ENCODE measurements around the gene ZYG11A.
A peak's percentile ranks its signal among the peaks of the same experiment; 100 is the strongest.

Gene ZYG11A

GRCh38 chr1:52920791-52921291, 78.3 kb downstream of the ZYG11A start:
- in situ Hi-C loops (cut with MboI; ENCODE audit: low pct_unique_long_range_greater_than_20kb, low sequenced_read_pairs, unreplicated experiment) = no loop called here
- DNase-seq (ENCODE audit: low spot score) = no peak
- TF ChIP-seq CTCF (IDR thresholded peaks at IDR 0.05; ENCODE audit: extremely low read depth, insufficient read depth, missing control alignments) = no peak

GRCh38 chr1:52925571-52926005, 83.0 kb downstream of the ZYG11A start:
- DNase-seq (ENCODE audit: low spot score) = no peak
- in situ Hi-C loops (cut with MboI; ENCODE audit: low pct_unique_long_range_greater_than_20kb, low sequenced_read_pairs, unreplicated experiment) = no loop called here

GRCh38 chr1:52926864-52927211, 84.3 kb downstream of the ZYG11A start:
- no peak for DNase-seq (ENCODE audit: low spot score)
- in situ Hi-C loops (cut with MboI; ENCODE audit: low pct_unique_long_range_greater_than_20kb, low sequenced_read_pairs, unreplicated experiment) = no loop called here
- no peak for TF ChIP-seq CTCF (IDR thresholded peaks at IDR 0.05; ENCODE audit: extremely low read depth, insufficient read depth, missing control alignments)

More at GRCh38 chr1:52925571-52926005, 83.0 kb downstream of the ZYG11A start:
- no peak for TF ChIP-seq CTCF (IDR thresholded peaks at IDR 0.05; ENCODE audit: extremely low read depth, insufficient read depth, missing control alignments)

GRCh38 chr1:52927212-52928014, 84.9 kb downstream of the ZYG11A start, which contains the start of gene SCP2:
TSS of gene SCP2 (plus strand) at chr1:52927276. CDS start at chr1:52927397, 121 bp downstream.
- in situ Hi-C loops (cut with MboI; ENCODE audit: low pct_unique_long_range_greater_than_20kb, low sequenced_read_pairs, unreplicated experiment) = no loop called here
- no peak for TF ChIP-seq CTCF (IDR thresholded peaks at IDR 0.05; ENCODE audit: extremely low read depth, insufficient read depth, missing control alignments)
- DNase-seq (ENCODE audit: low spot score) = peak; percentile 90

- in situ Hi-C loops (cut with MboI; ENCODE audit: low pct_unique_long_range_greater_than_20kb, low sequenced_read_pairs, unreplicated experiment) = no loop called here
- no peak for DNase-seq (ENCODE audit: low spot score)
- TF ChIP-seq CTCF (IDR thresholded peaks at IDR 0.05; ENCODE audit: extremely low read depth, insufficient read depth, missing control alignments) = no peak
These were observed 85.5 kb downstream of the ZYG11A start for GRCh38 chr1:52928015-52928404.

GRCh38 chr1:52929019-52929418, 86.5 kb downstream of the ZYG11A start:
- in situ Hi-C loops (cut with MboI; ENCODE audit: low pct_unique_long_range_greater_than_20kb, low sequenced_read_pairs, unreplicated experiment) = no loop called here
- no peak for TF ChIP-seq CTCF (IDR thresholded peaks at IDR 0.05; ENCODE audit: extremely low read depth, insufficient read depth, missing control alignments)
- no peak for DNase-seq (ENCODE audit: low spot score)

All from GM13977 (cell line).